Dedifferentiated amniotic fluid mesenchymal stem cell (primary cell): ENCODE data around the gene PSD4.

ENCODE experiments used
- DNase-seq: peaks from one replicate; pipeline ENCODE4 v3.0.0-alpha.2; 2016; ENCODE audit errors: extremely low spot score

Gene PSD4

GRCh38 chr2:113167962-113168340 lies 5.8 kb upstream of the PSD4 start:
- DNase-seq: no peak

GRCh38 chr2:113169002-113169530 lies 4.7 kb upstream of the PSD4 start:
- DNase-seq: no peak

DNA sequence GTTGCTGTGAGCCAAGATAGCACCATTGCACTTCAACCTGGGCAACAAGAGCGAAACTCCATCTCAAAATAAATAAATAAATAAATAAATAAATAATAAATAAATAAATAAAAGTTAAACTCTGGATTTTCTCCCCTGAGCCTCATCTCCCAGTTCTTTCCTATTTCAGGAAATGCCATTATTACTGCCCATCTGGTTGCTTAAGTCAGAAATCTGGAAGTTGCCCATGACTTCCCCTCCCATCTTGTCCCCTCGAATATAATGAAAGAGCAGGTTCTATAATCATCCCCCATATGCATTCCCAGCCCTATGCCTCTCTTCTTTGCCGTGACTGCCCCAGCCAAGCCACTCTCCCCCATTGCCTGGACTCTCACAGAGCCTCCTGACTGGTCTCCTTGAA lies 4.2 kb upstream of the PSD4 start:
- no peak for DNase-seq

DNA sequence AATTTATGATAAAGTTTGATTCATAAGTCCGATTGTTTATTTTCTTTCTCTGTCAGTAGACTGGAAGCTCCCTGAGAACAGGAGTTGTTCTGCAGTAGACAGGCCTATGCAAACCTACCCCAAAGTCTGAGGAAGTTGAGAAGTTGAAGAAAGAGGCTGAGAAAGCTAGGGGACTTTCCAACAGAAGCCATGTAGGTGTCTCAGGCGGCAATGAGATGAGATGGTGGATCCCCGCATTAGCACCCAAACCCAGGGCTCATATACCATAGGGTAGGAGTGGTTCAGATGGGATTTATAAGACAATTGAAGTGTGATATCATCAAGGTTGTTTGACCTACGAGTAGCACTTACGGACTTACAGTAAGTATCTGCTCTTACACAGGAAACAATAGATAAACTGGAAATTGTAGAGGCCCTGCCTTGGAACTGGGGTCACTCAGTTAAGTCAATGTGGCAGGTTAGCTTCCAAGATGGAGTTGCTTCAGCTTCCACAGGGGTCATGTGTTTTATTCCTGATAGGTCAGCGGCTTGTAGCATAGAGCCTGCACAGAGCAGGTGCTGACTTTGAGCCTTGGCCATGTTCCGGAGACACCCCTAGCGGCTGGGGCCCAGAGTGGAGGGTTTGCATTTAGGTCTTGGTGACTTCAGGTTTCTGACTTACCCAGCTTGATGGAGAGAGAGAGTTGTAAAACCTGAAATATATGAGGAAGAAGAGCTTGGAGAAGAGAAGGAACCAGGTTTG lies 2.3 kb upstream of the PSD4 start:
- DNase-seq: no peak

DNA sequence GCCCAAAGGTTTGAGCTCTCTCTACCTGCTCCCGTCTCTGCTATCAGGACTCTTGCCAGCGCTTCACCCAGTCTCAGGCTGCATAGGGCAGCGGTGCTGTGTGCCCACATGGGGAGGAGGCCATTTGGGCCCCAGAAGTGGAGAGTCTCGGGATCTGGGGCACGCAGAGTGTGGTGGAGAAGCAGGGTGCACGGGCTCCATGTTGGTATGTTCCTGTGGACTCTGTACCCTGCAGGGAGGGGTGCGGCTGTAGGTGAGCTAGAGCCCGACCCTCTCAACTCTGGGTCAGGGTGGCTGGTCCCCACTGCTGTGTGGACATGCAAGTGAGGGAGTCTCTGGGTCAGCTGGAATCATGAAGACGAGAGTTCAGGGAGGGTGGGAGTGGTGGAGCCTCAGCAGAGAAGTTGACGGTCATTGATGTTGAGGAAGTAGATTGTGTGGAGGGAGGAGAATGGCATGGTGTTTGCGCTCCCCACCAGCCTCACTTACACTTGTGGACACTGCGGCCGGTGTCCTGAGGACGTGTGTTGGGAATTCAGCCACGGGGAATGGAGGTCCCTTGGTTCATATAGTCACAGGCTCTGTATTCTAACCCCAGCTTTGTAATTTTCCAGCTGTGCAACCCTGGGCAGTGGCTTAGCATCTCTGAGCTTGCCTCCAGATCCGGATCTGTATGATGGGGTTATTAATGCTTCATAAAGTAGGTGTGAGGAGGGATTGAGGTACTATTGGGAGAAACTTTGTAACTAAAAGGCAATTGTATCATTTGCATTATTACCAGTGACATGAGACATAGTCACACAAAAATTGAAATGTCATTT lies 840 bp upstream of the PSD4 start:
- DNase-seq: no peak

DNA sequence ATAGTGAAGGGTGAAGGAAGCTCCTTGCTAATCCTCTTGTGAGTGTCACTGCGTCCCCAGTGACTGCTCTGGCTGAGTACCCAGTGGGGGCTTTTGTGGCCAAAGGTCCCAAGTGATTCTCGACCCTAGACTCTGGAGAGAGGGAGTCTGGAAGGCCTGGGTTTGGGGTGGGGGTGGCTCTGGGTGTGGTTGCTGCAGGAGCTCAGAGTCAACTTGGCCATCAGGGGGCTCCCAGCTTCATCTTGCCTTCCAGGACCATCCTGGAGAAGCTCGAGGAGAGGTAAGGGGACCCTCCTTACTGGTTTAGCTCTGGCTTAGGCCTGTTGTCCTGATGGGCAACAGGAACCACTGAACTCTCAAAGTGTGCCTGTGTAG lies 592 bp downstream of the PSD4 start:
- DNase-seq: no peak

DNA sequence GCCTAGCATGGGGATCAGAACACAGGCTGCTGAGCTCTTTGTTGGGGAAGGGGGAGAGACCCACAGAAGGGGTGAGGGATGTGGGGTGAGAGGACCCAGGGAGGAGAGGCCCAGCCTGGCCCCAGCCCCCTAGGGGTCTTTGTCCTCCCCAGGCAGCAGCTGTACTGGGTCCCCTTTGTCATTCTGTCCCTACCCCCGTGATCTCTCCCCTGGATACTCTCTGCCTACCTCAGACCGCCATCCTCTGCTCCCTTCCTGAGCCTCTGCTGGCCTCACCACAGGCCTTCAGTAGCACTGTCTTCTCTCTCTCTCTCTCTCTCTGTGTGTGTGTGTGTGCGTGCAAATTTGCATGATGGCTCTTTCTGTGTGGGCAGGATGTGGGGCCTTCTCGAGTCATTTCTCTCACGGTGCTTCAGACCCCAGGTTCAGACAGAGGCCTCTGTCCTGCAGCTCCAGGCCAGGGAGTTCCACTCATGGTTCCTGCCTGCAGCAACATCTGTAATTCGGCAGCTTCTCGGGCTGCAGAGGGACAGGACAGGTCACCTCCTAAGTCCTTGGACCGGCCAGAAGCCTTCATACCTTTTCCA lies 1.4 kb downstream of the PSD4 start:
- no peak for DNase-seq

DNA sequence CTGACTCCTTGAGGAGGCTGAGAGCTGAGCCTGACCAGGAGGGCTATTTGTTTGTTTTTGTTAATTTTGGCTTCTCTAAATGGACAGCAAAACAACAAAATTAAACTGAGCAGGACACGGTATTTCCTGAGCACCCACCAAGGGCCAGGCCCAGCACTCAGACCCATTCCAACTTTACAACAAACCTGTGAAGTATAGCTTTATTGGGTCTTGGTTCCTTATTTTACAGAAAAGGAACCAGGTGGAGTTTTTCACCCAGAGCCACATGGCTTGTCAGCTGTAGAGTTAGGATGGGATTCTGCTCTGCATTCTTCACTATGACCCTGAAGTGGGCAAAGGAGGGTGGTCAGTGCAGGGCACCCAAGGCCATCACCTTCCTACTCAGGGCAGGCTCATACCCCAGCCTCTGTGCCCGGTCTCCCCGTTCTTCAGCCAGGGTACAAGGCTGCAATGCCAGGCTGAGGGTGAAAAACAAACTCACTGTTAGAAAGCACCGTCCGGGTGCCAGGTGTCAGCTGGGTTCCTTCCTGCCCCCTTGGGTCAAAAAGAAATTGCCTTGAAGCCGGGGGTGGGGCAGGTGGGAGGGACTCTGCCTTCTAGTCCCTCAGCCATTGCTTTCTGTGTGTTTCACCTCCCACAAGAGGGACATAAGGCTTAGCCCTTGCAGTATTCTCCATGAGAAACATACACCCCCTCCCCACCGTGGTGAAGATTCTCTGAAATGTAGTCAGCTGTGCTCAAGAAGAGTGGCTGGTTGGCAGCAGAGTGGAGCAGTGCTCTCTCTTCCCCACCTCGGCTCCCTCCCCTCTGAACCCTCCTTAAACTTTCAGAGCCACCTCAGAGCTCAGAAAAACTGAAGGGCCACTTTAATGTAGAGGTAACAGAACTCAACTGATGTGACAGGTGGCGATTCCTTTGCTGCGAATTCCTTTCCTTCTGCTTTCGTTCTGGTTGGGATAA lies 2.2 kb downstream of the PSD4 start:
- DNase-seq: no peak

DNA sequence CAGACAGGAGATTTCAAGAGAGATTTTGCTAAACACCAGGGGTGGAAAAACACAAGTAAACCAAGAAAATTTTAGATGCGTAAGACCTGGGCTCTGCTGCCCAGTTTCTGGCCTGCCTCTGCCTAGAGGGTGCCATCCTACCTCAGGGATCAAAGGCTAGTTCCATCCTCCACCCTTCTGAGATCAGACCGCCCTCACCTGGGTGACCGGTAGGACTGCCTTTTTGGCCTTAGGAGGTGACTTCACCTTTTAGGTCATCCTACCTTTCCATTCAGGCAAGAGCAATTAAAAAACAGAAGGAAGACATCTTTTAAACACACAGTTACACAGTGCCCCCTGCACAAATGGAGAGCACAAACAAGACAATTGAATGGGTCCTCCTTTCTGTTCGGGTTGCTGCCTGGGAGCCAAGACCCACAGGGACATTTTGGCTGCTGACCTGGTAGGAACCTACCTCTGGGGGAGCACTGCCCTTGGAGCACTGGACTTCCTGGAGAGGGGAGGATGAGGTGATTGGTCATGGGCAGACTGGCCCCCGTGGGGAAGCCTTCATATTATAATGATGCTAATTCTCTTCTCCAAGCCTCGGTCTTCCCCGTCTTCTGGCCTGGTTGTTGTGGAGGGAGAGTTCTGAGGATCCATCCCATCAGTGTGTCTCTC lies 3.1 kb downstream of the PSD4 start:
- no peak for DNase-seq

DNA sequence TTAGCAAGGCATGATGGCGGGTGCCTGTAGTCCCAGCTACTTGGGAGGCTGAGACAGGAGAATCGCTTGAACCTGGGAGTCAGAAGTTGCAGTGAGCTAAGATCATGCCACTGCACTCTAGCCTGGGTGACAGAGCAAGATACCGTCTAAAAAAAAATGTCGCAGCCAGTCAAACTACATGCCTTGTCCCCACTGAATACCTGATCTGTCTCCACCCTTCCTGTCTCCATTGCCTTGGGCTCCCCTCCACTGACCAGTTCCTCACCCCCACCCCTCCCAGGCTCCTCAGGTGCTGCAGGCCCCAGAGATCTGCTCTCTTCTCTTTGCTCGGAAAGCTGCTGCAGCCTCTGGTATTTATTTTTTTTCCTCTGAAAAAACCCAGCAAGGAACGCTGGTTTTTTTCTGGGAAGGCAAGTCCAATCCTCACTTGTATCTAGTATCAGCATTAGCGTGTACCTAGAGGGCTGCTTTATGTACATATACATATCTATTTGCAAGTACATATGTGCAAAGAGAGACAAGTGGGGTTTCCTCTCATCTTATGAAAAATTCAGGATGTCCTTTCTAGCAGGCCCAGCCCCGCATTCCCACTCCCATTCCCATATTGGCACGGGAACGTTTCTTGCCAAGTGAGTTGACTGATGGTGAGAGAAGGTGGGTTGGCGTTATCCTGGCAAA lies 4.4 kb downstream of the PSD4 start:
- no peak for DNase-seq

- no peak for DNase-seq
These were observed 5.1 kb downstream of the PSD4 start for GRCh38 chr2:113178891-113179290.

DNA sequence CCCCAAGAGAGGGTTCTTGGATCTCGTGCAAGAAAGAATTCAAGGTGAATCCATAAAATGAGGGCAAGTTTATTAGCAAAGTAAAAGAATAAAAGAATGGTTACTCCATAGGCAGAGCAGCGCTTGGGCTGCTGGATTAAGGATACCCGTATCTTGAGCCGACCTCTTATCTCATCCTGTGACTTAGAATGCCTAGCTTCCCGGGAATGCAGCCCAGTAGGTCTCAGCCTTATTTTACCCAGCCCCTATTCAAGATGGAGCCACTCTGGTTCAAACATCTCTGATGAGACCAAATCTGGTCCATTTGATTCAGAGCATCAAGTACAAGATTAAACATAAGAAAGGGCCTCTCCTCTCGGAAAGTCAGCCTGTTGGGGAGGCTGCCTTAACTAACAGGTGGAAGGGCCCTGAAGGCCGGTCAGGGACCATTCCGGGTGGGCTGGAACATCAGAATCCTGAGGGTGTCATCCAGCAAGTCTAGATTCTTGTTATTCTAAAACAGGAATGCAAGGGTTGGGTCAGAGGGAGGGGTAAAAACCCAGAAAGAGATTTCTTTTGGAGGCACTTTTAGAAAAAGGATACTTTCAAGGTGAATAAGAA lies 5.8 kb downstream of the PSD4 start:
- no peak for DNase-seq

DNA sequence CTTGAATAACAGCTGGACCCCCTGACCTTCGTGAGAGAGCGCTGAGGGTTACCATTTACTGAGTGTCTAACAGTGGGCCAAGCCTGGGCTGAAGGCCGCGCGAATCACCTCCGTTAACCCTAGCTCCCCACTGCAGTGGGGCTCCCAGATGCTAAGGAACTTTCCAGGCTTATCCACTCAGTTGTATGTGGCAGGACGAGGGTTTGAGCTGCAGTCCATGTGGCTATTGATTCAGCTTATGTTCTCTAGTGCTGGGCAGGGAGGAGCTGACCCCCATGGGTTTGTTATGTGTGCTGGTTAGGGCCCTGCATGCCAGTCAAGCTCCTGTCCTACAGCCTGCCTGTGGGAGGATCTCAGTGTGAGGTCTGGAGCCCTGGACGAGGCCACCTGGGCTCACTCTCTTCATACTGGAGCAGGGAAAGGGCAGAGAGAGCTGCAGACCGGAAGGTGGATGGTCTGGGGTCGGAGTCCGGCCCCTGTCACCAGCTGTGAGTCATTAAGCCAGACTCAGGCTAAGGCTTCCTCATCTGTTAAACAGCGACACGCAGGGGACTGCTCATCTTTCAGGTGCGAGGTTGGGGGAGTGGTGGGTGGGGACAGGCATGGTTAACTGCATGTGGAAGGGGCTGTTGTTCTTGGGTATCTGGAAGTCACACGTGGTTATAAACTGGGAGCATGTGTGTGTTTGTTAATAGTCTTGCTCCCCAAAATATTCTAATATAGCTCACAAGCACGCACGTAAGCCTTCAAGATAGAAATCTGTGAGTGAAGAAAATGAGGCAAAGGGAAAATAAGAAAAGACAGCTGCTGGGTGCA lies 6.6 kb downstream of the PSD4 start:
- DNase-seq: no peak

GRCh38 chr2:113181258-113182051 lies 7.7 kb downstream of the PSD4 start:
- no peak for DNase-seq

DNA sequence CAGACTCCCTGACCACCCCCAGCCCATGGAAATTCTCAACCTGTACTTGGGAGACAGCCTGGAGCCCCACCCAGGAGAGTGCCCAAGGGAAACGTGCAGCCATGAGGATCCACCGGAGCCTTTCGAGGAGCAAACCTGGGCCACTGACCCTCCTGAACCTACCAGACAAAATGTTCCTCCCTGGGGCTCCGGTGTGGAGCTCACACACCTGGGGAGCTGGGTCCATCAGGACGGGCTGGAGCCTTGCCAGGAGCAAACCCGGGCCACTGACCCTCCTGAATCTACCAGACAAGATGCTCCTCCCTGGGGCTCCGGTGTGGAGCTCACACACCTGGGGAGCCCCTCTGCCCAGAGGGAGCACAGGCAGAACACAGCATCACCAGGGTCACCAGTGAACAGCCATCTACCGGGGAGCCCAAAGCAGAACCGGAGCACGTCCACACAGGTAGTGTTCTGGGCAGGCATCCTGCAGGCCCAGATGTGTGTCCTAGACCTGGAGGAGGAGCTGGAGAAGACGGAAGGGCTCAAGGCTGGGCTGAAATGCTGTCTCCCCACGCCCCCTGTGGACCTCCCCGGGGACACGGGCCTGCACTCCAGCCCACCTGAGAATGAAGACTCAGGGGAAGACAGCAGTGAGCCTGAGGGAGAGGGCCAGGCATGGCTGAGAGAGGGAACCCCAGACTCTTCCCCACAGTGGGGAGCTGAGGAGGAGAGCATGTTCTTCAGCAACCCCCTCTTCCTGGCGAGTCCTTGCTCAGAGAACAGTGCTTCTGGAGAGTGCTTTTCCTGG lies 8.9 kb downstream of the PSD4 start:
- DNase-seq: no peak

DNA sequence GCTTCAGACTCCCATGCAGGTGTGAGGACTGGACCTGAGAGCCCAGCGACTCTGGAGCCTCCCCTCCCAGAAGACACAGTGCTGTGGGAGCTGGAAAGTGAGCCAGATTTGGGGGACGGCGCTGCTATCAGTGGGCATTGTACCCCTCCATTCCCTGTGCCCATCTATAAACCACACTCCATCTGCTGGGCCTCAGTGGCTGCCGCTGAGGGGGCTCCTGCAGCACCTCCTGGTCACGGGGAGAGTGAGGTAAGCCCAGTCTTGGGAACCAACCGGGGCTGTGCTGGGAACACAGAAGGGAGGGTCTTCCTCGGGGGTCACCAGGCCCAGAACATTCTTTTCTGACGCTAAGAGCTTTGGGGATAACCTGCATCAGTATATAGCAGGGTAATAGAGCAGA lies 9.5 kb downstream of the PSD4 start:
- no peak for DNase-seq

DNA sequence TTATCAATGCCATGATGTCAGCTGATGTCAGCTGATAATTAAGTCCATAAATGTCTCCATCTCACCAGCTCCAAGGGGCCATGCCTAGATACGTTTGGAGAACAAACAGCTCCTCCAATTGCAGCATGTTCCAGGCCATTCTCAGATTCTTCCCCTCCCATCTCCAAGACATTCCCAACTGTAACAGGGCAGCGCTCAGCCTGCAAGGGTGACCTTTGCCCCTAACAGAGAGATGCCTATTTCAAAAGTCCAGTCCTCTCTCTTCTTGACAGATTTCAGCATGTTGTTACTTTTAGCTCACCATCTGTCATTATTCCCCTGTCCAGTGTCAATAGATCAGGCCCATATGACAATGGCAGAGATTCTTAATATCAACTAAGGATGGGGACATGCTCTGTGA lies 9.9 kb downstream of the PSD4 start:
- DNase-seq: no peak
